ENCODE results near the gene PDE11A.

Gene PDE11A

GRCh38 chr2:177992992-177993391, 79.6 kb downstream of the PDE11A start:
- no peak for DNase-seq (ENCODE audit: low read depth)
- no peak for TF ChIP-seq CTCF (conservative IDR thresholded peaks at IDR 0.05; ENCODE audit: low read depth, low read length)
- H3K4me3 ChIP-seq (ENCODE audit: low read depth, low read length): no peak overlapping the region

- peak; percentile 4 for DNase-seq (ENCODE audit: low read depth)
- TF ChIP-seq CTCF (conservative IDR thresholded peaks at IDR 0.05; ENCODE audit: low read depth, low read length): no peak
- H3K4me3 ChIP-seq (ENCODE audit: low read depth, low read length): no peak overlapping the region
Observed at GRCh38 chr2:177989029-177989885, 83.3 kb downstream of the PDE11A start.

DNA sequence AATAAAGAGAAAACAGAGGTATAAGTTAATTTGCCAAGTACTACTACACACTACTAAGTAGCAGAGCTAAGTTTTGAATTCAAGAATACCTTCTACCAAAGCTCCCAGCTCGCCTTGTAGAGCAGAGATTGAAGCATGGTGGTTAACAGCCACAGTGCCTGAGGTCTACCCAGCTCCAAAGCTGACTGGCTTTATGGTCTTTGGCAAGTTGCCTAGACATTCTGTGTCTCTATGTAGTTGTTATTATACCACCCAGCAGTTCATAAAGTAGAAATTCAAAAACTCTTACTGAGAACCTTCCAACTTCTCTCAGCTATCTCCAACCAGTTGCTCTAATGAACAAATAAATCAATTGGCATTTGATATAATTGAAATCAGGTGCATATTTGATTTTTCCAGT, 87.8 kb downstream of the PDE11A start:
- no peak for TF ChIP-seq CTCF (conservative IDR thresholded peaks at IDR 0.05; ENCODE audit: low read depth, low read length)
- peak; percentile 16 for DNase-seq (ENCODE audit: low read depth)
- H3K4me3 ChIP-seq (ENCODE audit: low read depth, low read length): no peak overlapping the region

DNA sequence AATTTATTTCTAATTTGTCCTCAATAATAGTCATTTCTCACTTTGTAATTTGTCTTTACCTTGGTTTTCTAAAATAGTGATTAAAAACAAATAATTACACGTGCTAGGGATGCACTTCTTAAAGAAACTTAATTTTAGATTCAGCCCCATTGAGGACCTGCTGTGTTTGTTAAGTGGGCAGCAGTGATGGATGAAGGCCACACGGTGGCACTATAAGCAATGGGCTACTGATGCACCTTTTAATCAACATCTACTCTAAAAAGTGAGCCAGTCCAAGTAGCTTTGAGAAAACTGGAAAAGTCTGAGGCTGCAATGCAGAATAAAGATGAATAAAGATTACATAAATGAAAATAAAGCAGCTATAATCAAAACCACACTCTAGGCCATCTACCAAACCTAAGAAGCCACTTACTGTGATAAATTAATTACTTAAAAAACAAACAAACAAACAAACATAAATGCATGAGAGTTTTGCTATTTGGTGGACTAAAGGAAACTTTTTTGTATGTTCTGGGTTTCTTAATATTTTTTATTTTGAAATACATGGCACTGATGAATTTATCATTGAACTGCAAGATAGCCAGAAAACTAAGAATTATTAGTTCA, 89.3 kb downstream of the PDE11A start:
- no peak overlapping the region for H3K4me3 ChIP-seq (ENCODE audit: low read depth, low read length)
- peak; percentile 77 for DNase-seq (ENCODE audit: low read depth)
- TF ChIP-seq CTCF (conservative IDR thresholded peaks at IDR 0.05; ENCODE audit: low read depth, low read length): peak; percentile 91

DNA sequence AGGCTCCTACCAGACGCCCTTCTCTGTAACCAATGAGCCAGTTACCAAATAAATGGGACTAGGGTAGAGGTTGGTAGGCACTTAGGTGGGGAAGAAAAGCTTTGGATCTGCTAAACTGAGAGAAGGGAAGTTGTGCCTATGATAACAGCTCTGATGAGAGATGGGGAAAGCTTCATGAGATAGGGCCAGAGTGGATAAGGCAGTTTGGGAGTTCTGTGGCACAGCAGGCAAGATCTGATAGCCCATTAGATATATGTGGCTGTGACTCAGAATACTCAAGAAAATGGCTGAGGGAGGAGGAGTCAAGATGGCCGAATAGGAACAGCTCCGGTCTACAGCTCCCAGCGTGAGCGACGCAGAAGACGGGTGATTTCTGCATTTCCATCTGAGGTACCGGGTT, 99.8 kb downstream of the PDE11A start:
- no peak overlapping the region for H3K4me3 ChIP-seq (ENCODE audit: low read depth, low read length)
- no peak for TF ChIP-seq CTCF (conservative IDR thresholded peaks at IDR 0.05; ENCODE audit: low read depth, low read length)
- no peak for DNase-seq (ENCODE audit: low read depth)

DNA sequence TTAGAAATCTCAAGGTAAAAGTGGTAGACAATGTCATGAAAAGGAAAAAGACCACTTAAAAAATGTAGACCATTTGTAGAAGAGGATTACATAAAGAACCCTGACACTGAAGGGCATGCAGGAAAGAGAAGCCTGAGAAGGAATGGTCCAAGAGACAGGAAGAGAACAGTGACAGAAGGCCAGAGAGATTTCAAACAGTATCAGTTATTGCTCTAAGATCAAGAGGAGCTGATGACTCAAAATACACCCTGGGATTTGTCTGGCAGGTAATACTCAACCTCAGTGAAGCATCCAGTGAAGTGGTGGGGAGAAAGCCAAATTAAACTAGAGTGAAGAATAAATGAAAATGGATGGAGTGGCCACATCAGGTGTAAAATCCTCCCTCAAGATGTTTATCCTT, 100.5 kb downstream of the PDE11A start:
- no peak for TF ChIP-seq CTCF (conservative IDR thresholded peaks at IDR 0.05; ENCODE audit: low read depth, low read length)
- H3K4me3 ChIP-seq (ENCODE audit: low read depth, low read length): no peak overlapping the region
- no peak for DNase-seq (ENCODE audit: low read depth)

All from choroid plexus epithelial cell (primary cell).